Natural killer cell treated with Interleukin-12 subunit alpha and Interleukin-12 subunit beta and Interleukin-15 and Interleukin-18, amount 100 ng/mL, for 72 hours (primary cell): Measurements from ENCODE around the gene COL5A2. TPM values are rescaled to one million over a fixed set of nuclear protein-coding genes. Genes with fewer than 3 reads are reported as not detected.

Experiments used
- ATAC-seq, 2 donors: fragments of 150-1000 bp; cut with Tn5 transposase in 1 of 2; sonication (Bioruptor Pico), chemical (Tn5 transposase) in 1 of 2; 2 replicates each; pipeline ENCODE4 v1.10.0; 2021
- DNase-seq: peaks from one replicate; pipeline ENCODE4 v3.0.0; 2022; ENCODE audit warnings: low spot score
- H3K27ac Mint-ChIP-seq, 2 donors: 1 replicate in 1 of 2; 2 replicates in 1 of 2; pipeline ENCODE4 v1.8.0; 2022; ENCODE audit warnings: mixed read lengths in 2 of 2, mild to moderate bottlenecking in 1 of 2, moderate library complexity in 1 of 2
- H3K27me3 Mint-ChIP-seq, 2 donors: 1 replicate in 1 of 2; 2 replicates in 1 of 2; pipeline ENCODE4 v1.8.0; 2022; ENCODE audit warnings: mixed read lengths in 2 of 2
- H3K36me3 Mint-ChIP-seq: one replicate; pipeline ENCODE4 v1.8.0; 2022; ENCODE audit warnings: mixed read lengths
- H3K4me1 Mint-ChIP-seq, 2 donors: 1 replicate in 1 of 2; 2 replicates in 1 of 2; pipeline ENCODE4 v1.8.0; 2022; ENCODE audit warnings: low read depth in 2 of 2, mixed read lengths in 2 of 2, mild to moderate bottlenecking in 1 of 2
- H3K4me3 Mint-ChIP-seq: one replicate; pipeline ENCODE4 v1.8.0; 2022; ENCODE audit warnings: mixed read lengths
- H3K9me3 Mint-ChIP-seq: 2 replicates; pipeline ENCODE4 v1.8.0; 2022; ENCODE audit warnings: mixed read lengths
- total RNA-seq, 2 donors: library from RNA; stranded (reverse); gene quantifications; one replicate each; pipeline ENCODE4 v1.2.3, GENCODE V29; 2022

Gene COL5A2
- total RNA-seq, 2 donors from 2014 or later = 0.14 to 0.53 TPM

- Mint-ChIP-seq H3K27me3 (no peaks in the 10 kb centered on the region), H3K4me1 (no peaks in the 10 kb centered on the region), H3K27ac (no peak overlapping the region), H3K9me3 (no peaks in the 10 kb centered on the region), H3K4me3 (no peak overlapping the region), H3K36me3 (no peaks in the 10 kb centered on the region)
- ATAC-seq (no peak), DNase-seq (no peak)
Measured at GRCh38 chr2:188993247-188993646, 186.3 kb downstream of the COL5A2 start.

GRCh38 chr2:188986839-188987238 is 192.7 kb downstream of the COL5A2 start:
- Mint-ChIP-seq H3K9me3 (no peaks in the 10 kb centered on the region), H3K27me3 (no peaks in the 10 kb centered on the region), H3K36me3 (no peaks in the 10 kb centered on the region), H3K4me1 (no peaks in the 10 kb centered on the region), H3K27ac (no peak overlapping the region), H3K4me3 (no peak overlapping the region)
- DNase-seq (no peak), ATAC-seq (no peak)

GRCh38 chr2:188984680-188985079 is 194.9 kb downstream of the COL5A2 start:
- no peak overlapping the region for H3K4me3 Mint-ChIP-seq
- no peaks in the 10 kb centered on the region for H3K9me3 Mint-ChIP-seq
- H3K27me3 Mint-ChIP-seq = no peaks in the 10 kb centered on the region
- DNase-seq = no peak
- H3K27ac Mint-ChIP-seq = no peak overlapping the region
- no peaks in the 10 kb centered on the region for H3K36me3 Mint-ChIP-seq
- no peaks in the 10 kb centered on the region for H3K4me1 Mint-ChIP-seq
- ATAC-seq = no peak

- no peak for ATAC-seq
- Mint-ChIP-seq H3K4me3 (no peak overlapping the region), H3K27me3 (no peaks in the 10 kb centered on the region), H3K27ac (no peak overlapping the region), H3K9me3 (no peaks in the 10 kb centered on the region), H3K36me3 (no peaks in the 10 kb centered on the region), H3K4me1 (no peaks in the 10 kb centered on the region)
- no peak for DNase-seq
Measured at GRCh38 chr2:188984065-188984491, 195.5 kb downstream of the COL5A2 start.

GRCh38 chr2:188983427-188984064 is 196.0 kb downstream of the COL5A2 start:
- H3K4me3 Mint-ChIP-seq = no peak overlapping the region

More at GRCh38 chr2:188983427-188984064, 196.0 kb downstream of the COL5A2 start:
- no peaks in the 10 kb centered on the region for H3K36me3 Mint-ChIP-seq
- no peak for DNase-seq
- no peaks in the 10 kb centered on the region for H3K4me1 Mint-ChIP-seq
- ATAC-seq = no peak
- no peaks in the 10 kb centered on the region for H3K9me3 Mint-ChIP-seq
- H3K27ac Mint-ChIP-seq = no peak overlapping the region
- no peaks in the 10 kb centered on the region for H3K27me3 Mint-ChIP-seq

Other genes starting within 250 kb of the COL5A2 start
- gene COL3A1, start 205.4 kb downstream of the COL5A2 start, total RNA-seq = not detected